ENCODE results near the gene TNFRSF25. TPM values are rescaled to one million over a fixed set of nuclear protein-coding genes. Genes with fewer than 3 reads are reported as not detected.

The TNFRSF25 gene, protein sequence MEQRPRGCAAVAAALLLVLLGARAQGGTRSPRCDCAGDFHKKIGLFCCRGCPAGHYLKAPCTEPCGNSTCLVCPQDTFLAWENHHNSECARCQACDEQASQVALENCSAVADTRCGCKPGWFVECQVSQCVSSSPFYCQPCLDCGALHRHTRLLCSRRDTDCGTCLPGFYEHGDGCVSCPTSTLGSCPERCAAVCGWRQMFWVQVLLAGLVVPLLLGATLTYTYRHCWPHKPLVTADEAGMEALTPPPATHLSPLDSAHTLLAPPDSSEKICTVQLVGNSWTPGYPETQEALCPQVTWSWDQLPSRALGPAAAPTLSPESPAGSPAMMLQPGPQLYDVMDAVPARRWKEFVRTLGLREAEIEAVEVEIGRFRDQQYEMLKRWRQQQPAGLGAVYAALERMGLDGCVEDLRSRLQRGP
- 100 to 1,000 TPM in 1 of 2 donors, 10 to 100 TPM in 1; 89.2 to 101 TPM for total RNA-seq

DNA sequence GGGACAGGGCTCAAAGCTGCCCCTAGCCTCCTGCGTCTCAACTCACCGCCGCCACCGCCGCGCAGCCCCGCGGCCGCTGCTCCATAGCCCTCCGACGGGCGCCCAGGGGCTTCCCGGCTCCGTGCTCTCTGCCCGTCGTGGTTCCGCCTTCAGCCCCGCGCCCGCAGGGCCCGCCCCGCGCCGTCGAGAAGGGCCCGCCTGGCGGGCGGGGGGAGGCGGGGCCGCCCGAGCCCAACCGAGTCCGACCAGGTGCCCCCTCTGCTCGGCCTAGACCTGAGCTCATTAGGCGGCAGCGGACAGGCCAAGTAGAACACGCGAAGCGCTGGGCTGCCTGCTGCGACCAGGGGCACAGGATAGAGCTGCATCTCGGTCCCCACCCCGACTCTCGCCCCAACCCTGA is at the start of gene TNFRSF25:
TSS of gene TNFRSF25 (minus strand) at position 151 of the 400 bp plus-strand sequence. CDS start at position 85, 66 bp downstream.
- peak; percentile 78 to 79 for DNase-seq
- Mint-ChIP-seq H3K9me3 (no peaks in the 10 kb centered on the region), H3K27me3 (ENCODE audit: low read depth) (no peaks in the 10 kb centered on the region), H3K4me1 (ENCODE audit: low read depth) (peaks cover 36% of the 10 kb centered on the region), H3K27ac (peak within 1 kb of the TSS; percentile 70), H3K36me3 (ENCODE audit: insufficient read depth in 2 of 2) (peaks cover 10 to 14% of the 10 kb centered on the region in 2 donors), H3K4me3 (peak within 1 kb of the TSS; percentile 97)
- ATAC-seq (replicated peaks in 1 of 2) = peak; percentile 83 to 85

DNA sequence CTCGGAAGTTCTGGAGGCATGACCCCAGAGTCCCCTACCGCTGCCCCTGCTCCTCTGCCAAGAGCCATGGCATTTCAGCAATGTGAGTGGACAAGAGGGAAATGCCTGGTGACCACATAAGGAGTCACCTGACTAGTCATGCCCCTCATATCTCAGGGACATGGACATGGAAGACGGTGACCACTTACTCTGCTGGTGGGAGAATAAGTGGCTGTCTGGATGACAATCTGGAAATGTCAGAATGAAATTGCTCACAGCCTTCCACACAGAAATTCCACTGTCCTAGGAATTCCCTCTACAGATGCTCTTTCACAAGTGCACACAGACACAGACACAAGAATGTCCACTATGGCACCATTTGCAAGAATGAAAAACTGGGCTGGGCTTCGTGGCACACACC is 49.8 kb upstream of the TNFRSF25 start:
- H3K27me3 Mint-ChIP-seq (ENCODE audit: low read depth) = no peaks in the 10 kb centered on the region
- H3K27ac Mint-ChIP-seq = no peak overlapping the region
- H3K36me3 Mint-ChIP-seq (ENCODE audit: insufficient read depth in 2 of 2) = no peaks in the 10 kb centered on the region
- no peaks in the 10 kb centered on the region for H3K9me3 Mint-ChIP-seq
- H3K4me3 Mint-ChIP-seq = no peak overlapping the region
- DNase-seq (no peak), ATAC-seq (replicated peaks in 1 of 2) (no peak)
- H3K4me1 Mint-ChIP-seq (ENCODE audit: low read depth) = no peaks in the 10 kb centered on the region

DNA sequence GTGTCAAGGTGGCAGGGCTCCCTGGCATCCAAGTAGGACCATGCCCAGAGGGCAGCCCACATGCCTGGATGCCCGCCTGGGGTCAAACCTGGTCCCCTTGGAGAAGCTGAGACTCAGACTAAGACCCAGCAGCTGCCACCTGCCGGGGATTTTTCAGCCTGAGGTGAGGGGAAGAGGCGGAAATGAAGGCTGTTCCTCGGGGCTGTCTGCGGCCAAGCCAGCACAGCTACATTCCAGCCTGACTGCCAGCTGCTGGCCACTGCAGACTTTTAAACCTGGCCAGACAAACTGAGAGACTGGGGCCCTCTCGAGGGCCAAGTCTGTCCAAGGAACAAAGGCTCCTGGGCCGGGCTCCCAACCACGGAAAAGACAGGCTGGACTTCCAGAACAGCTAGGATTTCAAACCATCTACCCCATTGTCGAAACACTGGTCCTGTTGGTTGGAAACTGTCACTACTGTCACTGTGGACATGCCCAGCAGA is 47.4 kb upstream of the TNFRSF25 start:
- ATAC-seq (replicated peaks in 1 of 2) = no peak
- no peaks in the 10 kb centered on the region for H3K9me3 Mint-ChIP-seq
- no peaks in the 10 kb centered on the region for H3K27me3 Mint-ChIP-seq (ENCODE audit: low read depth)
- DNase-seq = no peak
- no peaks in the 10 kb centered on the region for H3K36me3 Mint-ChIP-seq (ENCODE audit: insufficient read depth in 2 of 2)
- no peak overlapping the region for H3K27ac Mint-ChIP-seq
- no peaks in the 10 kb centered on the region for H3K4me1 Mint-ChIP-seq (ENCODE audit: low read depth)
- no peak overlapping the region for H3K4me3 Mint-ChIP-seq

DNA sequence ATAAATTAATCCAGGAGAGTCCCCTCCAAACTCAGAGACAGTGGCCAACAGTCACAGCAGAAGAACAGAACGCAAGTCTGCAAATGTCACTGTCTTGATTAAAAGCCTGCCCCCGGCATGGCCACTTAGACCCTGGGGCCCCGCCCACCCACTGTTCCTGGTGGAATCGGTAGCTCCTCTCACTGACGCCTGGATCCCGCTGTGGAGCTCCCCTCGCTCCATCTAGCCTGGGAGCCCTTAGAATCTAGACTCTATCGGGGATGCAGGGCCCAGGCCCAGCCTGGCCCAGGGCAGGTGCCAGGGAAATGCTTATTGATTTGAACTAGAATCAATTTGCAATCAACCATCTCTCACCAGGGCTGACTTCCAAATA is 46.9 kb upstream of the TNFRSF25 start:
- no peak overlapping the region for H3K4me3 Mint-ChIP-seq
- no peaks in the 10 kb centered on the region for H3K36me3 Mint-ChIP-seq (ENCODE audit: insufficient read depth in 2 of 2)
- no peaks in the 10 kb centered on the region for H3K4me1 Mint-ChIP-seq (ENCODE audit: low read depth)
- no peak for DNase-seq
- no peak overlapping the region for H3K27ac Mint-ChIP-seq
- no peaks in the 10 kb centered on the region for H3K27me3 Mint-ChIP-seq (ENCODE audit: low read depth)
- no peaks in the 10 kb centered on the region for H3K9me3 Mint-ChIP-seq
- ATAC-seq (replicated peaks in 1 of 2) = no peak

DNA sequence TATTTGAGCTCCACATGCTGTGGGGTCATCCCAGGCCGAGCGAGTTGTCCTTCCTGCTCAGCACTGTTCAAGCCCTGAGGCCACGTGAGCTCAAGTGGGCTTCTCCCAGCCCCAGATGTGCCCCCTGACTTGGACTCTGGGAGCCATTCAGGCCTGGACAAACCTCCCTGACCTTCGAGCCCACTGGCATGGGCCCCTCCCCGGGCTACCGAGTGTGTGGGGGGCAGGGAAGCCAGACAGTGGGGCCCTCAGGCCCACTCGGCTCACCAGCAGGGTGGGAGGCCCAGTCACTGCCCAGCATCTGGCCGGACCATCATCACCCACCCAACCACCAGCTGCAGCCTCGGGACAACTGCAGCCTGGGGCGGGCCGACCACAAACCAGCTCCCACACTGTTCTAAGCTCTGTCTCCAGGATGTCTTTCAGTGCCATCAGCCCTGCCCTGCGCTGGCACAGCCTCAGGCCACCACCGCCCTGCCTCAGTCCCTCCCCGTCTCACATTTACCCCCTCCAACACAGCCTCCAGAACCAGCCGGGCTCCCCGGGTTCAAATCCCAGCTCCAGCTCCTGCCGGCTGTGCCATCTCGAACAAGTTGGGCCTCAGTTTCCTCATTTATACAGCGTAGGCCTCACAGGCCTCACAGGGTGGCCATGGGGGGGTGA is 46.4 kb upstream of the TNFRSF25 start:
- Mint-ChIP-seq H3K9me3 (no peaks in the 10 kb centered on the region), H3K27me3 (ENCODE audit: low read depth) (no peaks in the 10 kb centered on the region), H3K4me3 (no peak overlapping the region), H3K4me1 (ENCODE audit: low read depth) (no peaks in the 10 kb centered on the region), H3K36me3 (ENCODE audit: insufficient read depth in 2 of 2) (no peaks in the 10 kb centered on the region), H3K27ac (no peak overlapping the region)
- no peak for DNase-seq
- no peak for ATAC-seq (replicated peaks in 1 of 2)

DNA sequence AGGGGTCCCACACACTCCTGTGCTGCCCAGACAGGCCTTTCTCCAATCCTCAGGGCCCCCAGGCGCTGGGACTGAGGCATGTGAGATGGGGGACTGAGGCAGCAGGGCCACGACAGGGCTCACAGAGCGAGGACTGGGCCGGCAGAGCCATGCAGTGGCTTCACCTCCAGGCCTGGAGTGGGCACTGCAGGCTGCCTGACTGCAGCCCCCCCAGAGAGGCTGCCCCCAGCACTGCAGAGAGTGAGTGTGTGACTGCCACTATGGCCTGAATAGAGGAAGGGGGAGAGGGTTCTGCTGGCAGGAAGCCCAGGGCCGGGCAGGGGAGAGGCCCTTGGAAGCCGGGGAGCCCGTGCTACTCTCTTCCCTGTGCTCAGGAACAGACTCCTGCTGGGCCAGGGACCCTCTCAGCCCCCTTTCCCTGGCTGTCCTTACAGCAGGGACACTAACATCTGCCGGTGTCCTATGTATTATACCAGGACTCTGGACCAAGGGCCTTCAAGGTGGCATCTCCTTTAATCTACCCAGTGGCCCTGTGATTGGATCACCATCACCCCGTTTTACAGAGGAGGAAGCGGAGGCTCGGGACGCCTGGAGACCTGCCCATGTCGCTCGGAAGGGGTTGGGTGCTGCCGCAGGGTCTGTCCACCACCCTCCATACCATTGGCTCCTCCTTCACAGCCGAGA is 45.7 kb upstream of the TNFRSF25 start:
- ATAC-seq (replicated peaks in 1 of 2) (no peak), DNase-seq (no peak)
- Mint-ChIP-seq H3K4me3 (no peak overlapping the region), H3K4me1 (ENCODE audit: low read depth) (no peaks in the 10 kb centered on the region), H3K27ac (no peak overlapping the region), H3K36me3 (ENCODE audit: insufficient read depth in 2 of 2) (no peaks in the 10 kb centered on the region), H3K9me3 (no peaks in the 10 kb centered on the region), H3K27me3 (ENCODE audit: low read depth) (no peaks in the 10 kb centered on the region)

DNA sequence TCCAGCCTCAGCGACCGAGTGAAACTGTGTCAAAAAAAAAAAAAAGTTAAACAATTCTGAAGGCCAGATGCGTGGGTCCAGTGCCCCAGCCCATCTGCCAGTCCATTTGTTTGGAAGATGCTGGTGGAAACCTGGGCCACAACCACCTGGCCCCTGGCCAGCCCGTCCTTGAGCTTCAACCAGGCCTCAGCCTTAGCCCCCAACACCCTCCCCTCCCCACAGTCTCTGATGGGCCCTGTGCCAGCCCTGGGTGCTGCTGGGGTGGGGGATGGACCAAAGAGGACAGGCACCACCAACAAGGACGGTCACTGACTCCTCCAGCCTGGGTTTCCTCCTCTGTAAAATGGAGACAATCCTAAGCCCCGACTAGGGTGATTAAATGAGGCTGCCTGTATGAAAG is 45.1 kb upstream of the TNFRSF25 start:
- Mint-ChIP-seq H3K4me1 (ENCODE audit: low read depth) (no peaks in the 10 kb centered on the region), H3K27me3 (ENCODE audit: low read depth) (no peaks in the 10 kb centered on the region), H3K27ac (no peak overlapping the region), H3K4me3 (no peak overlapping the region), H3K9me3 (no peaks in the 10 kb centered on the region), H3K36me3 (ENCODE audit: insufficient read depth in 2 of 2) (no peaks in the 10 kb centered on the region)
- DNase-seq = no peak
- no peak for ATAC-seq (replicated peaks in 1 of 2)

DNA sequence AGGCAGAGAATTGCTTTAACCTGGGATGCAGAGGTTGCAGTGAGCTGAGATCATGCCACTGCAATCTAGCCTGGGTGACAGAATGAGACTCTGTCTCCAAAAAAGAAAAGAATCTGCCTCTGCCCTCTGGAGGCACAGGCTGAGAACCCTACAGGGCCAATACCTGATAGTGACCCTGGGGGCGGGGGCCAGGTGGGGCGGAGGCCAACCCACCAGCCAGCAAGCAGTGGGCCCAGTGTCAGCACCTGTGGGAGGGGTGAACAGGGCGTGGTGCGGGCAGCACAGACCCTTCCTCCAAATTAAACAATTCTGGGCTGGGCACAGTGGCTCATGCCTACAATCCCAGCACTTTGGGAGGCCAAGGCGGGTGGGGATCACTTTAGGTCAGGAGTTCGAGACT is 44.5 kb upstream of the TNFRSF25 start:
- Mint-ChIP-seq H3K27ac (no peak overlapping the region), H3K4me3 (no peak overlapping the region), H3K9me3 (no peaks in the 10 kb centered on the region), H3K4me1 (ENCODE audit: low read depth) (no peaks in the 10 kb centered on the region), H3K27me3 (ENCODE audit: low read depth) (no peaks in the 10 kb centered on the region), H3K36me3 (ENCODE audit: insufficient read depth in 2 of 2) (no peaks in the 10 kb centered on the region)
- no peak for DNase-seq
- no peak for ATAC-seq (replicated peaks in 1 of 2)

DNA sequence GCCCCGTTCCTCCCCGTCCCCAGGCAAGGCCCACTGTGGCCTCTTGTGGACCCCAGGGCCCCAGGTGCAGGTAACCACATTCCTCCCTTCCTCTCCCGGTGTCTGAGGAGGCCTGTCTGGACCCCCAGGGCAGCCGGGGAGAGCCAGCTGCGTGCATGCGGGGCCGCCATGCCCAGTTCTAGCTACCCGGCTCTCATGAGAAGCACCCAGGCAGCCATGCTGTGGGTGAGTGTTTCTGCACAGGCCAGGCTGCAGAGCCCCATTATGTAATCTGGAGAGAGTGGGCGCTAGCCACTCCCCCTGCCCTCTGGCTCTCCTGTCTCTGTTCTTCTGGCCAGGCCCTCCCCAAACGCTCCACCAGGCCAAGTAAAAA is 43.9 kb upstream of the TNFRSF25 start:
- Mint-ChIP-seq H3K4me3 (no peak overlapping the region), H3K27me3 (ENCODE audit: low read depth) (no peaks in the 10 kb centered on the region), H3K36me3 (ENCODE audit: insufficient read depth in 2 of 2) (no peaks in the 10 kb centered on the region), H3K27ac (no peak overlapping the region), H3K4me1 (ENCODE audit: low read depth) (no peaks in the 10 kb centered on the region), H3K9me3 (no peaks in the 10 kb centered on the region)
- DNase-seq (no peak), ATAC-seq (replicated peaks in 1 of 2) (no peak)

DNA sequence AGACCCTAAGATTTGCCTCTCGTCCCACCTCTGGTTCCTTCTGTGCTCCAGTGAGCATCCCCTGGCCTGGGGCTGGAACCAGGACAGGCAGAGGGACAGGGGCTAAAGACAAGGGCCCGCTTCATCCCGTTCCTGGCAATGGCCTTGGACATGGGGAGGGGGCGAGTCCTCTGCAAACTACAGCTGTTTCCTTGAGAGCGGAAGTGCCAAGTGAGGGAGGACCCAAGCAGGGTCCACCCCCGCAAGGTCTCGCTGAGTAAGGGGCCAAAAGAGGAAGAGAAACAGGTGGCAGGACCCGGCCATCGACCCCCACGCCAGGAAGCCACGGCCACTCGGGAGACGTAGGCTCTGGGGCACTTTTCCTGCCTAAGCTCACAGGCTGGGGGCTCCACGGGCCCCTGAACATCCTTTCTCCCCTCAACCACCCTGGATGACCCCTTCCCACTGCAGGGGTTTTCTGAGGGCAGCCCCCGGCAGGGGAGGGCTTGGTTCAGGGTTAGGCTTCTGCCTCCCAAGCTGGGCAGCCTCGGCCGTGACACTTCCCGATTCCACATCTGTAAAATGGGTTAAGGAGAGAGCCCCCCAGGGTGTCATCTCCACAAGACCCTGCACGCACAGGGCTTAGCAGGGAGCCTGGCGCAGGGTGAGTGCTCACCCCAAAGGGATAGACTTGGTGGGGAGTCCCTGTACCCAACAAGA is 43.4 kb upstream of the TNFRSF25 start:
- no peaks in the 10 kb centered on the region for H3K36me3 Mint-ChIP-seq (ENCODE audit: insufficient read depth in 2 of 2)
- H3K4me3 Mint-ChIP-seq = no peak overlapping the region
- no peaks in the 10 kb centered on the region for H3K9me3 Mint-ChIP-seq
- ATAC-seq (replicated peaks in 1 of 2) (no peak), DNase-seq (no peak)
- no peak overlapping the region for H3K27ac Mint-ChIP-seq
- H3K27me3 Mint-ChIP-seq (ENCODE audit: low read depth) = no peaks in the 10 kb centered on the region
- H3K4me1 Mint-ChIP-seq (ENCODE audit: low read depth) = no peaks in the 10 kb centered on the region

DNA sequence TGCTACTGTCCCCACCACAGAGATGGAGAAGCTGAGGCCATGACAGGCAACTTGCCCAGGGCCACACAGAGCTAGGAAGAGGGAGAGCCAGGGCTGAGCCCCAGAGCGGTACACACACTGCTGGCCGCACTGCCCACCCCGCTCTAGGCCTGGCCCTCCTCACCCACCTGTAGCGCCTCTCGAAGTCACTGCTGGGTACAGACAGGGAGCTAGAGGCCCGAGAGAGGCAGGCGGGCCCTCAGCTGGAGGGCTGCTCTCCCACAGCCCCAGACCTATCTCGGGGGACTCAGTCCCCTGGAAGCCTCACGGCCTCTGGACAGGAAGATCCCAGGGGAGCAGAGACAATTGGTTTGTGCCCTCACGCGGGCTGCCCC is 42.8 kb upstream of the TNFRSF25 start:
- no peaks in the 10 kb centered on the region for H3K27me3 Mint-ChIP-seq (ENCODE audit: low read depth)
- DNase-seq = no peak

DNA sequence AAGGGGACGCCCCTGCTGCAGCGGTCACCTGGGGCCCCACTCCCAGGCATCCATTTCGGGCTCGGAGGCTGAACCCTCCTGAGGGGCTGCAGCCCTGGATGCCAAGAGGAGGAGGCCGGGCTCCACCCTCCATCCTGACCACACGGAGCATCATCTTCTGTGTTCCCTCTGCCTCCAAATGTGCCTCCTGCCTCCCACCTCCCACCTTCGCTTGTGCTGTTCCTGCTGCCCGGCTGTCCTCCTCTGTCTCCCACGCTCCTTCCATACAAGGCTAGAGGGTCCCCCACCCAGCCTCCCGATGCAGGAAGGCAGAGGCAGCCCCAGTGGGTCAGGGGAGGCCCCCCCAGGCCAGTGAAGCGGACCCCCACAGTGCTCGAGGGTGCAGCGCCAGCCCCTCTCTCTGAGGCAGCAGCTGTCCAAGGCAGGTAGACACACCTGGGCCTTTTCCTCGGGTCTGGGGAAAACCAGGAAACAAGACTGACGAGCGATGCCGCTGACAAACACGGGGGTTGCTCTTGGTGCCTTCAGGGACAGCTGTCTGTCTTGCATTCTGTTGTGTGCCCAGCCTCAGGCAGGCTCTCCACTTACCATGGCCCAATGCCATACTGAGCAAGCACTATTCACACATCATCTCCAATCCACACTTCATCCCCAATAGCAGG is 42.3 kb upstream of the TNFRSF25 start:
- Mint-ChIP-seq H3K4me1 (ENCODE audit: low read depth) (no peaks in the 10 kb centered on the region), H3K27me3 (ENCODE audit: low read depth) (no peaks in the 10 kb centered on the region), H3K27ac (no peak overlapping the region), H3K36me3 (ENCODE audit: insufficient read depth in 2 of 2) (no peaks in the 10 kb centered on the region), H3K4me3 (no peak overlapping the region), H3K9me3 (no peaks in the 10 kb centered on the region)
- no peak for DNase-seq
- ATAC-seq (replicated peaks in 1 of 2) = no peak

More for the DNA sequence above, 42.8 kb upstream of the TNFRSF25 start:
- Mint-ChIP-seq H3K27ac (no peak overlapping the region), H3K4me1 (ENCODE audit: low read depth) (no peaks in the 10 kb centered on the region), H3K36me3 (ENCODE audit: insufficient read depth in 2 of 2) (no peaks in the 10 kb centered on the region), H3K4me3 (no peak overlapping the region), H3K9me3 (no peaks in the 10 kb centered on the region)
- no peak for ATAC-seq (replicated peaks in 1 of 2)
